OCI-LY1 (cell line): ENCODE results near the gene RFC3.

Source experiments
- H2AFZ ChIP-seq: fragments of 200-600 bp; sonication (generic), shearing (Covaris generic); 2 replicates; pipeline ENCODE4 v1.6.0; 2014; ENCODE audit warnings: antibody characterized with exemption, mild to moderate bottlenecking, low read length
- H3F3A ChIP-seq: fragments of 200-600 bp; sonication (generic), shearing (Covaris generic); 2 replicates; pipeline ENCODE4 v1.6.0; 2014; ENCODE audit warnings: mild to moderate bottlenecking, antibody characterized with exemption, low read length, moderate library complexity; ENCODE audit not compliant: insufficient read depth
- H3K27ac ChIP-seq: fragments of 200-600 bp; sonication (generic); 2 replicates; pipeline ENCODE4 v1.5.1; 2014; ENCODE audit warnings: low read length, mixed run types, mild to moderate bottlenecking, low read depth; ENCODE audit not compliant: poor library complexity, severe bottlenecking
- H3K27me3 ChIP-seq: fragments of 200-600 bp; sonication (generic); 2 replicates; pipeline ENCODE4 v1.6.0; 2014; ENCODE audit warnings: antibody characterized with exemption, mild to moderate bottlenecking, low read length, moderate library complexity; ENCODE audit not compliant: insufficient read depth
- H3K36me3 ChIP-seq: fragments of 200-600 bp; sonication (generic); 2 replicates; pipeline ENCODE4 v1.6.1; 2014; ENCODE audit warnings: mild to moderate bottlenecking, antibody characterized with exemption, low read length, moderate library complexity, mixed read lengths; ENCODE audit not compliant: insufficient read depth
- H3K4me1 ChIP-seq: fragments of 200-600 bp; sonication (generic); 2 replicates; pipeline ENCODE4 v1.5.1; 2014; ENCODE audit warnings: mild to moderate bottlenecking, low read length, moderate library complexity; ENCODE audit not compliant: insufficient read depth, severe bottlenecking
- H3K4me2 ChIP-seq: fragments of 200-600 bp; sonication (generic), shearing (Covaris generic); 2 replicates; pipeline ENCODE4 v1.6.1; 2014; ENCODE audit warnings: low read length
- H3K4me3 ChIP-seq: fragments of 200-600 bp; sonication (generic); 2 replicates; pipeline ENCODE4 v1.5.1; 2014; ENCODE audit warnings: low read length, low read depth, mild to moderate bottlenecking, mixed read lengths; ENCODE audit not compliant: poor library complexity, severe bottlenecking
- H3K79me2 ChIP-seq: fragments of 200-600 bp; shearing (Covaris generic); 2 replicates; pipeline ENCODE4 v1.6.1; 2016; ENCODE audit warnings: mixed run types, low read length, mixed read lengths; ENCODE audit not compliant: insufficient read depth
- H3K9ac ChIP-seq: fragments of 200-600 bp; sonication (generic), shearing (Covaris generic); 2 replicates; pipeline ENCODE4 v1.6.1; 2014; ENCODE audit warnings: mild to moderate bottlenecking, low read length, mixed read lengths
- H3K9me2 ChIP-seq: fragments of 200-600 bp; sonication (generic), shearing (Covaris generic); 2 replicates; pipeline ENCODE4 v1.6.1; 2014; ENCODE audit warnings: low read depth, mild to moderate bottlenecking, low read length, mixed read lengths
- H3K9me3 ChIP-seq: fragments of 200-600 bp; shearing (Covaris generic); 2 replicates; pipeline ENCODE4 v1.6.1; 2014; ENCODE audit warnings: low read length, mixed read lengths
- H4K20me1 ChIP-seq: fragments of 200-600 bp; sonication (generic), shearing (Covaris generic); 2 replicates; pipeline ENCODE4 v1.6.0; 2016; ENCODE audit warnings: mild to moderate bottlenecking, low read length; ENCODE audit not compliant: insufficient read depth
- EZH2 ChIP-seq: fragments of 200-600 bp; sonication (generic), shearing (Covaris generic); IDR thresholded peaks from 2 replicates; pipeline ENCODE4 v1.8.0; 2017; ENCODE audit warnings: borderline replicate concordance, mixed run types, mild to moderate bottlenecking, antibody characterized with exemption, low read length, moderate library complexity, mixed read lengths
- TF ChIP-seq, protein P1 (sequence below): fragments of 200-600 bp; sonication (generic), shearing (Covaris generic); IDR thresholded peaks from 2 replicates; pipeline ENCODE4 v1.5.1; 2017; ENCODE audit warnings: mild to moderate bottlenecking, antibody characterized with exemption, low read length, moderate library complexity, mixed read lengths

RFC3 gene

DNA sequence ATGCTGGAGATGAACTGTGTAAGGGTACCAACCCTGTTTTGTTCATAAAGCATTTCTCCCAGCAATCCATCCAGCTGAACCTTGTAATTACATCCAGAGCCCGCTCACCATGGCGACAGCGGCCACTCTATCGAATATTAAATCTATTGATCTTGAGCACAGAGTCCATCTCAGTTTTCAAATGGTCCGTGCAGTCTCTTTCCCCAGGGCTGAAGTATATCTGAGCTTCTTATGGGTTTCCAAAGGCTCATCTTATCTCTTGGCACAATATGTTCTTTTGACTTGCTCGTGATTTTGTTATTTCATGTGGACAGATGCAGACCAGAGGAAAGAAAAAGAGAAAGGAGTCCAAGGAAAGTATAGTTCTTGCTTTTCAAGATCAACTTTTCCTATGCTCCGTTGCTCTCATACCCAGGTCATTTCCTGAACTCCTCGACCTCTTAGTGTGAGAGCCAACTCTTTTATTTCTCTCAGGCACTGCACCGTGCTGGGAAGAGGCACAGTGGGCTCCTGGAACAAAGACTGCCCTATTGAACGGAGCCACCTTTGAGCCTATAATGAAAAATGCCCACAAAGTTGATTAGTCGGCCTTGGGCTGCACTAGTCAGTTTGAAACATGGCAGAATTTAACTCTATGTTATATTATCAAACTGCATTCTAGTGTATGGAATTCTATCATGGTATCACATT, 66.7 kb downstream of the RFC3 start:
- H3K4me2 ChIP-seq, result no peak overlapping the region
- H2AFZ ChIP-seq, result no peak overlapping the region
- no peak overlapping the region for H3K4me3 ChIP-seq
- H3K79me2 ChIP-seq, result no peaks in the 10 kb centered on the region
- no peaks in the 10 kb centered on the region for H3F3A ChIP-seq
- no peaks in the 10 kb centered on the region for H4K20me1 ChIP-seq
- H3K9me2 ChIP-seq, result no peaks in the 10 kb centered on the region
- no peak overlapping the region for H3K27ac ChIP-seq
- H3K9ac ChIP-seq, result no peak overlapping the region
- no peaks in the 10 kb centered on the region for H3K9me3 ChIP-seq
- H3K36me3 ChIP-seq, result no peaks in the 10 kb centered on the region; the same call in 1 of the 2 replicates
- H3K27me3 ChIP-seq, result no peaks in the 10 kb centered on the region
- no peak for TF ChIP-seq EZH2
- TF ChIP-seq, protein P1, sequence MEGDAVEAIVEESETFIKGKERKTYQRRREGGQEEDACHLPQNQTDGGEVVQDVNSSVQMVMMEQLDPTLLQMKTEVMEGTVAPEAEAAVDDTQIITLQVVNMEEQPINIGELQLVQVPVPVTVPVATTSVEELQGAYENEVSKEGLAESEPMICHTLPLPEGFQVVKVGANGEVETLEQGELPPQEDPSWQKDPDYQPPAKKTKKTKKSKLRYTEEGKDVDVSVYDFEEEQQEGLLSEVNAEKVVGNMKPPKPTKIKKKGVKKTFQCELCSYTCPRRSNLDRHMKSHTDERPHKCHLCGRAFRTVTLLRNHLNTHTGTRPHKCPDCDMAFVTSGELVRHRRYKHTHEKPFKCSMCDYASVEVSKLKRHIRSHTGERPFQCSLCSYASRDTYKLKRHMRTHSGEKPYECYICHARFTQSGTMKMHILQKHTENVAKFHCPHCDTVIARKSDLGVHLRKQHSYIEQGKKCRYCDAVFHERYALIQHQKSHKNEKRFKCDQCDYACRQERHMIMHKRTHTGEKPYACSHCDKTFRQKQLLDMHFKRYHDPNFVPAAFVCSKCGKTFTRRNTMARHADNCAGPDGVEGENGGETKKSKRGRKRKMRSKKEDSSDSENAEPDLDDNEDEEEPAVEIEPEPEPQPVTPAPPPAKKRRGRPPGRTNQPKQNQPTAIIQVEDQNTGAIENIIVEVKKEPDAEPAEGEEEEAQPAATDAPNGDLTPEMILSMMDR, result no peak
- no peaks in the 10 kb centered on the region for H3K4me1 ChIP-seq
